HEK293 (cell line): Measurements from ENCODE around the gene PRPF19.

Source experiments
- CTCF ChIA-PET: fragments of 350-600 bp; formaldehyde crosslinking; extraction: SDS; loops from one replicate; lab custom pipeline; 2021; ENCODE audit warnings: antibody characterized with exemption; lab: Yijun Ruan, JAX
- POLR2A ChIA-PET: fragments of 300-600 bp; formaldehyde crosslinking; extraction: SDS; loops from one replicate; lab custom pipeline; 2020; ENCODE audit warnings: antibody characterized with exemption, inconsistent platforms; lab: Yijun Ruan, JAX
- H3K27ac ChIP-seq: fragments of 200-500 bp; sonication (Bioruptor generic); 2 replicates; pipeline ENCODE4 v1.5.1; 2014; ENCODE audit warnings: low read depth, low read length, control low read depth, inconsistent platforms; ENCODE audit errors: extremely low read depth
- H3K36me3 ChIP-seq, 2 experiments: fragments of 200-500 bp in 1 of 2; sonication (Bioruptor generic) in 1 of 2; 1 replicate in 1 of 2; 2 replicates in 1 of 2; pipeline ENCODE4 v1.5.1; 2014 to 2017; ENCODE audit warnings: inconsistent platforms in 2 of 2, low read length in 2 of 2; ENCODE audit not compliant: control insufficient read depth in 2 of 2, insufficient read depth in 1 of 2
- H3K4me1 ChIP-seq: fragments of 200-500 bp; sonication (Bioruptor generic); 2 replicates; pipeline ENCODE4 v1.5.1; 2014; ENCODE audit warnings: mild to moderate bottlenecking, low read length, inconsistent platforms; ENCODE audit not compliant: control insufficient read depth, insufficient read depth
- H3K4me3 ChIP-seq: 2 replicates; pipeline ENCODE4 v1.5.1; 2011; ENCODE audit warnings: low read depth, mild to moderate bottlenecking, control low read depth, low read length, moderate library complexity
- H3K9me3 ChIP-seq: fragments of 200-500 bp; sonication (Bioruptor generic); 2 replicates; pipeline ENCODE4 v1.5.1; 2014; ENCODE audit warnings: low read depth, low read length, inconsistent platforms; ENCODE audit not compliant: control insufficient read depth, insufficient read depth
- IKZF3 ChIP-seq: fragments of 450-650 bp; IDR thresholded peaks from 2 replicates; pipeline ENCODE4 v1.5.0; 2018; ENCODE audit warnings: missing biosample characterization, mild to moderate bottlenecking, missing genetic modification characterization, moderate library complexity
- KLF9 ChIP-seq: fragments of 450-650 bp; formaldehyde crosslinking; IDR thresholded peaks from 2 replicates; pipeline ENCODE4 v1.5.1; 2016; ENCODE audit warnings: missing biosample characterization, missing genetic modification characterization, low read depth
- SP3 ChIP-seq: fragments of 450-650 bp; formaldehyde crosslinking; IDR thresholded peaks from 2 replicates; pipeline ENCODE4 v1.5.1; 2016; ENCODE audit warnings: missing biosample characterization, missing genetic modification characterization
- TCF7L2 ChIP-seq: IDR thresholded peaks from 2 replicates; pipeline ENCODE4 v1.6.1; 2011; ENCODE audit warnings: low read depth, mild to moderate bottlenecking, inconsistent platforms, low read length, moderate library complexity, borderline replicate concordance
- ZBTB17 ChIP-seq: fragments of 450-650 bp; formaldehyde crosslinking; IDR thresholded peaks from 2 replicates; pipeline ENCODE4 v1.5.1; 2016; ENCODE audit warnings: missing biosample characterization, missing genetic modification characterization
- ZBTB20 ChIP-seq: fragments of 450-650 bp; formaldehyde crosslinking; IDR thresholded peaks from 2 replicates; pipeline ENCODE4 v1.5.1; 2016; ENCODE audit warnings: missing biosample characterization, missing genetic modification characterization
- ZBTB48 ChIP-seq: fragments of 450-650 bp; formaldehyde crosslinking; IDR thresholded peaks from 2 replicates; pipeline ENCODE4 v1.5.1; 2016; ENCODE audit warnings: missing biosample characterization, missing genetic modification characterization
- ZBTB7A ChIP-seq: fragments of 450-650 bp; formaldehyde crosslinking; IDR thresholded peaks from 2 replicates; pipeline ENCODE4 v1.5.1; 2016; ENCODE audit warnings: low read depth, missing biosample characterization, missing genetic modification characterization
- ZNF175 ChIP-seq: fragments of 450-650 bp; formaldehyde crosslinking; IDR thresholded peaks from 2 replicates; pipeline ENCODE4 v1.5.1; 2016; ENCODE audit warnings: missing biosample characterization, missing genetic modification characterization
- ZNF404 ChIP-seq: fragments of 450-650 bp; formaldehyde crosslinking; IDR thresholded peaks from 2 replicates; pipeline ENCODE4 v1.5.1; 2017; ENCODE audit warnings: missing biosample characterization, missing genetic modification characterization
- ZNF416 ChIP-seq: fragments of 450-650 bp; formaldehyde crosslinking; IDR thresholded peaks from 2 replicates; pipeline ENCODE4 v1.5.1; 2016; ENCODE audit warnings: missing biosample characterization, missing genetic modification characterization
- ZNF510 ChIP-seq: fragments of 450-650 bp; formaldehyde crosslinking; IDR thresholded peaks from 2 replicates; pipeline ENCODE4 v1.5.1; 2018; ENCODE audit warnings: mild to moderate bottlenecking, missing genetic modification characterization, missing biosample characterization; ENCODE audit not compliant: insufficient replicate concordance
- ZNF530 ChIP-seq: fragments of 450-650 bp; formaldehyde crosslinking; IDR thresholded peaks from 2 replicates; pipeline ENCODE4 v1.5.1; 2016; ENCODE audit warnings: low read depth, missing biosample characterization, missing genetic modification characterization
- ZNF596 ChIP-seq: fragments of 450-650 bp; IDR thresholded peaks from 2 replicates; pipeline ENCODE4 v1.5.0; 2018; ENCODE audit warnings: missing biosample characterization, mild to moderate bottlenecking, missing genetic modification characterization, moderate library complexity
- ZNF629 ChIP-seq: fragments of 450-650 bp; formaldehyde crosslinking; IDR thresholded peaks from 2 replicates; pipeline ENCODE4 v1.5.1; 2017; ENCODE audit warnings: missing biosample characterization, missing genetic modification characterization
- ZNF654 ChIP-seq: fragments of 450-650 bp; formaldehyde crosslinking; IDR thresholded peaks from 2 replicates; pipeline ENCODE4 v1.5.1; 2016; ENCODE audit warnings: low read depth, missing biosample characterization, missing genetic modification characterization
- ZNF677 ChIP-seq: fragments of 450-650 bp; IDR thresholded peaks from 2 replicates; pipeline ENCODE4 v1.5.0; 2018; ENCODE audit warnings: missing biosample characterization, mild to moderate bottlenecking, missing genetic modification characterization, moderate library complexity
- ZNF837 ChIP-seq: fragments of 450-650 bp; formaldehyde crosslinking; IDR thresholded peaks from 2 replicates; pipeline ENCODE4 v1.5.1; 2016; ENCODE audit warnings: missing biosample characterization, missing genetic modification characterization
- TF ChIP-seq, protein P1 (sequence below): fragments of 450-650 bp; formaldehyde crosslinking; IDR thresholded peaks from 2 replicates; pipeline ENCODE4 v1.5.0; 2017; ENCODE audit warnings: missing biosample characterization, missing genetic modification characterization, borderline replicate concordance
- TF ChIP-seq, protein P2 (sequence below): fragments of 450-650 bp; formaldehyde crosslinking; IDR thresholded peaks from 2 replicates; pipeline ENCODE4 v1.5.1; 2016; ENCODE audit warnings: missing biosample characterization, missing genetic modification characterization

Gene PRPF19

DNA sequence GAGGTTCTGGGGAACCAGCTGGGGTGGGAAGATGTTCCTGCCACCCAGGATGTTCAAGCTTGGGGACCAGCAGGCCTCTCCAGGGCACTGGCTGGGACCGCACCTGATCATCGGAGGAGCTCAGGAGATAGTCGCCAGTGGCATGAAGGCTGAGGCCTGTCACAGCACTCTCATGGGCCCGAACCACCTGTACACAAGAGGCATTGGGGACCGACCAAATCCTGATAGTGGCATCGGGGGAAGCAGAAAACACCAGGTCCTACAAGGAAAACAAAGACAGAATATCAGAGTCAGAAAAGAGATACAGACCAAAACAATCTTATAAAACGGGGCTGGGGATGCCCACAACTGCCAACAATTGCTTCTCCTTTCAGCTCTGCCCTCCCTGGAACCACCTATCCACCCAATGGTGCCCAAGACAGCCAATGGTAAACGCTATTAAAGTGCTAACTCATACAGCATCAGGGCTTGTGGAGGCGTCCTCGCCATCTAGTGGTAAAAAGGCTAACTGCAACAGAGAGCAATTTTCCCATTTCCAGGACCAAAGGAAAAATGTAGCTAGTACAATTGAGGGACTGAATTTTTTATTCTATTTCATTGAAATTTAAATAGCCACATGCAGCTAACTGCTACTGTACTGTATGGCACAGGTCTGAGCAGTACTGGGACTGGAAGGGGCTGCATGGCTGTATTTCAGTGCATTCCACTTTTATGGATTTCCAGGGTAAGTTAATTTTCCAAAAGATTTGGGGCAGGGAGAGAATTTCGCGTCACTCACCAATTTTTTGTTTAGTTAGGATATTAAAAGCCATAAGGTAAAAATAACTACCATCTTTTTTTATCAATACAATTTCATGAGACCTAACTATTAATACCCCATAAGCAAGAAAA, 7.1 kb downstream of the PRPF19 start:
- ChIA-PET POLR2A (interaction anchor here (0.6 kb wide), 1 partner anchor 14 kb away, joined by 4 read pairs; the partner anchor contains the start of gene TMEM109), CTCF (interaction anchor here (0.6 to 6.3 kb wide), 35 partner anchors 8 to 558 kb away, joined by 3 to 78 read pairs (median 4); partner anchors contain the start of genes MS4A8, TMEM109 and ZP1)
- peaks cover 19 to 99% of the 10 kb centered on the region in 2 experiments for H3K36me3 ChIP-seq
- H3K4me1 ChIP-seq, result no peaks in the 10 kb centered on the region
- H3K27ac ChIP-seq, result no peak overlapping the region
- no peaks in the 10 kb centered on the region for H3K9me3 ChIP-seq
- peak; percentile 35 for TF ChIP-seq ZNF654 (tag by site-specific recombination)
- TF ChIP-seq ZNF175, result no peak
- peak; percentile 52; the same call in 1 of the 2 replicates for TF ChIP-seq IKZF3 (tag by site-specific recombination)
- TF ChIP-seq, all 188 proteins: peak for 2
- no peak overlapping the region for H3K4me3 ChIP-seq

DNA sequence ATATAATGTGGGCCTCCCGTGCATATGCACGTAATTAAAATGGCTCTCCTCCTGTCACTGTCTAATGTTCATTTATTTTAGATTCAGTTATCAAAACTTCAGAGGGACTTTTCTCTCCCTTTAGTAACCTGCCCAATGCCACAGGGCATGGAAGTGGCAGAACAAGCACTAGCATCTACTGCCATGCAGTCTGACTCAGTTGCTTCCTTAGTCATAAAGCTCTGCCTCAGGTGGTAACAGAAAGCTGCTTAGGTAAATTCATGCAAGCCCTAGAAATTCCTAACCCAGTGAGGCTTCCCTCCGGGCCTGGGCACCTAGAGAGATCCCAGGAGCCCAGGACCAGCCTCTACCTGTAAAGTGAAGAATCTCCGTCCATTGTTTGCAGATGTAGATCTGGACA, 8.9 kb downstream of the PRPF19 start:
- CTCF ChIA-PET, result interaction anchor here (0.7 to 6.3 kb wide), 3 partner anchors 10 to 633 kb away, joined by 3 to 78 read pairs (median 6); no protein-coding TSS in a partner anchor
- no peak overlapping the region for H3K4me3 ChIP-seq
- TF ChIP-seq ZNF510 (tag by site-specific recombination) (no peak), ZNF596 (tag by site-specific recombination) (no peak), ZBTB20 (no peak), ZBTB7A (tag by site-specific recombination) (no peak), TCF7L2 (no peak), ZNF629 (tag by site-specific recombination) (no peak), ZNF530 (no peak), ZNF837 (tag by site-specific recombination) (no peak), ZNF404 (tag by site-specific recombination) (no peak), ZBTB48 (tag by site-specific recombination) (no peak), ZBTB17 (tag by site-specific recombination) (no peak), SP3 (tag by site-specific recombination) (no peak), KLF9 (tag by site-specific recombination) (no peak), ZNF416 (tag by site-specific recombination) (no peak), ZNF677 (tag by site-specific recombination) (no peak)
- TF ChIP-seq, protein P1, sequence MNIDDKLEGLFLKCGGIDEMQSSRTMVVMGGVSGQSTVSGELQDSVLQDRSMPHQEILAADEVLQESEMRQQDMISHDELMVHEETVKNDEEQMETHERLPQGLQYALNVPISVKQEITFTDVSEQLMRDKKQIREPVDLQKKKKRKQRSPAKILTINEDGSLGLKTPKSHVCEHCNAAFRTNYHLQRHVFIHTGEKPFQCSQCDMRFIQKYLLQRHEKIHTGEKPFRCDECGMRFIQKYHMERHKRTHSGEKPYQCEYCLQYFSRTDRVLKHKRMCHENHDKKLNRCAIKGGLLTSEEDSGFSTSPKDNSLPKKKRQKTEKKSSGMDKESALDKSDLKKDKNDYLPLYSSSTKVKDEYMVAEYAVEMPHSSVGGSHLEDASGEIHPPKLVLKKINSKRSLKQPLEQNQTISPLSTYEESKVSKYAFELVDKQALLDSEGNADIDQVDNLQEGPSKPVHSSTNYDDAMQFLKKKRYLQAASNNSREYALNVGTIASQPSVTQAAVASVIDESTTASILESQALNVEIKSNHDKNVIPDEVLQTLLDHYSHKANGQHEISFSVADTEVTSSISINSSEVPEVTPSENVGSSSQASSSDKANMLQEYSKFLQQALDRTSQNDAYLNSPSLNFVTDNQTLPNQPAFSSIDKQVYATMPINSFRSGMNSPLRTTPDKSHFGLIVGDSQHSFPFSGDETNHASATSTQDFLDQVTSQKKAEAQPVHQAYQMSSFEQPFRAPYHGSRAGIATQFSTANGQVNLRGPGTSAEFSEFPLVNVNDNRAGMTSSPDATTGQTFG (tag by site-specific recombination), result no peak
- TF ChIP-seq, protein P2, sequence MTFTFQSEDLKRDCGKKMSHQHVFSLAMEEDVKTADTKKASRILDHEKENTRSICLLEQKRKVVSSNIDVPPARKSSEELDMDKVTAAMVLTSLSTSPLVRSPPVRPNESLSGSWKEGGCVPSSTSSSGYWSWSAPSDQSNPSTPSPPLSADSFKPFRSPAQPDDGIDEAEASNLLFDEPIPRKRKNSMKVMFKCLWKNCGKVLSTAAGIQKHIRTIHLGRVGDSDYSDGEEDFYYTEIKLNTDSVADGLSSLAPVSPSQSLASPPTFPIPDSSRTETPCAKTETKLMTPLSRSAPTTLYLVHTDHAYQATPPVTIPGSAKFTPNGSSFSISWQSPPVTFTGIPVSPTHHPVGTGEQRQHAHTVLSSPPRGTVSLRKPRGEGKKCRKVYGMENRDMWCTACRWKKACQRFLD, result no peak
- TF ChIP-seq, all 188 proteins: peak for 0
- POLR2A ChIA-PET, result no interaction called here
- Histone ChIP-seq H3K27ac (no peak overlapping the region), H3K9me3 (no peaks in the 10 kb centered on the region), H3K36me3 (peaks cover 26 to 99% of the 10 kb centered on the region in 2 experiments), H3K4me1 (no peaks in the 10 kb centered on the region)
